ENCODE data around the gene POLA1.

The POLA1 gene

GRCh38 chrX:24886916-24887315, 193.2 kb downstream of the POLA1 start:
- no peak overlapping the region for H3K27ac ChIP-seq (ENCODE audit: insufficient read depth in 1 of 2, low read depth in 1 of 2, low read length in 2 of 2, poor library complexity in 1 of 2, severe bottlenecking in 2 of 2)
- 68% methylated on average over 3 of the region's 4 CpGs for WGBS (ENCODE audit: insufficient coverage)
- peaks cover 0 to 11% (median 3%) of the 10 kb centered on the region in 4 experiments for H3K36me3 ChIP-seq (ENCODE audit: control insufficient read depth in 4 of 4, insufficient read depth in 4 of 4, low read length in 3 of 4)
- peaks cover 0 to under 1% (median 0%) of the 10 kb centered on the region in 5 experiments for H3K27me3 ChIP-seq (replicated peaks in 2 of 5; ENCODE audit: control insufficient read depth in 4 of 5, insufficient read depth in 5 of 5, low read length in 4 of 5)
- no peak for DNase-seq
- ChIA-PET POLR2A (no interaction called here), CTCF (no interaction called here)
- H3K4me1 ChIP-seq (ENCODE audit: control extremely low read depth in 1 of 4, control insufficient read depth in 4 of 4, insufficient read depth in 4 of 4, low read length in 3 of 4): no peaks in the 10 kb centered on the region
- no peak overlapping the region for H3K4me3 ChIP-seq (ENCODE audit: control insufficient read depth in 1 of 7, extremely low read depth in 1 of 7, insufficient read depth in 4 of 7, low read depth in 2 of 7, low read length in 6 of 7)
- H3K9me3 ChIP-seq (ENCODE audit: control extremely low read depth in 1 of 5, control insufficient read depth in 4 of 5, insufficient read depth in 2 of 5, low read depth in 1 of 5, low read length in 4 of 5): no peaks in the 10 kb centered on the region

GRCh38 chrX:24890677-24891076, 197.0 kb downstream of the POLA1 start:
- ChIA-PET CTCF (no interaction called here), POLR2A (no interaction called here)
- peaks cover 0 to 3% (median 0%) of the 10 kb centered on the region in 5 experiments for H3K9me3 ChIP-seq (ENCODE audit: control extremely low read depth in 1 of 5, control insufficient read depth in 4 of 5, insufficient read depth in 2 of 5, low read depth in 1 of 5, low read length in 4 of 5)
- H3K27ac ChIP-seq (ENCODE audit: insufficient read depth in 1 of 2, low read depth in 1 of 2, low read length in 2 of 2, poor library complexity in 1 of 2, severe bottlenecking in 2 of 2): no peak overlapping the region
- no CpG with 5 or more reads among the region's 2 CpGs for WGBS (ENCODE audit: insufficient coverage)
- H3K4me3 ChIP-seq (ENCODE audit: control insufficient read depth in 1 of 7, extremely low read depth in 1 of 7, insufficient read depth in 4 of 7, low read depth in 2 of 7, low read length in 6 of 7): no peak overlapping the region
- DNase-seq: no peak
- no peaks in the 10 kb centered on the region for H3K4me1 ChIP-seq (ENCODE audit: control extremely low read depth in 1 of 4, control insufficient read depth in 4 of 4, insufficient read depth in 4 of 4, low read length in 3 of 4)
- no peaks in the 10 kb centered on the region for H3K27me3 ChIP-seq (replicated peaks in 2 of 5; ENCODE audit: control insufficient read depth in 4 of 5, insufficient read depth in 5 of 5, low read length in 4 of 5)
- peaks cover 0 to 11% (median 3%) of the 10 kb centered on the region in 4 experiments for H3K36me3 ChIP-seq (ENCODE audit: control insufficient read depth in 4 of 4, insufficient read depth in 4 of 4, low read length in 3 of 4)

- peaks cover 0 to 6% (median 0%) of the 10 kb centered on the region in 4 experiments for H3K36me3 ChIP-seq (ENCODE audit: control insufficient read depth in 4 of 4, insufficient read depth in 4 of 4, low read length in 3 of 4)
- H3K4me1 ChIP-seq (ENCODE audit: control extremely low read depth in 1 of 4, control insufficient read depth in 4 of 4, insufficient read depth in 4 of 4, low read length in 3 of 4): no peaks in the 10 kb centered on the region
- ChIA-PET POLR2A (no interaction called here), CTCF (no interaction called here)
- WGBS (ENCODE audit: insufficient coverage): 75% methylated on average over 6 of the region's 6 CpGs
- H3K4me3 ChIP-seq (ENCODE audit: control insufficient read depth in 1 of 7, extremely low read depth in 1 of 7, insufficient read depth in 4 of 7, low read depth in 2 of 7, low read length in 6 of 7): no peak overlapping the region
- no peaks in the 10 kb centered on the region for H3K9me3 ChIP-seq (ENCODE audit: control extremely low read depth in 1 of 5, control insufficient read depth in 4 of 5, insufficient read depth in 2 of 5, low read depth in 1 of 5, low read length in 4 of 5)
- DNase-seq: no peak
- H3K27me3 ChIP-seq (replicated peaks in 2 of 5; ENCODE audit: control insufficient read depth in 4 of 5, insufficient read depth in 5 of 5, low read length in 4 of 5): no peaks in the 10 kb centered on the region
- H3K27ac ChIP-seq (ENCODE audit: insufficient read depth in 1 of 2, low read depth in 1 of 2, low read length in 2 of 2, poor library complexity in 1 of 2, severe bottlenecking in 2 of 2): no peak overlapping the region
These were observed 205.7 kb downstream of the POLA1 start for GRCh38 chrX:24899391-24899790.

- H3K27me3 ChIP-seq (replicated peaks in 2 of 5; ENCODE audit: control insufficient read depth in 4 of 5, insufficient read depth in 5 of 5, low read length in 4 of 5): no peaks in the 10 kb centered on the region
- no peaks in the 10 kb centered on the region for H3K4me1 ChIP-seq (ENCODE audit: control extremely low read depth in 1 of 4, control insufficient read depth in 4 of 4, insufficient read depth in 4 of 4, low read length in 3 of 4)
- H3K36me3 ChIP-seq (ENCODE audit: control insufficient read depth in 4 of 4, insufficient read depth in 4 of 4, low read length in 3 of 4): peaks cover 0 to 6% (median 0%) of the 10 kb centered on the region in 4 experiments
- no CpG with 5 or more reads among the region's 1 CpG for WGBS (ENCODE audit: insufficient coverage)
- no peak overlapping the region for H3K27ac ChIP-seq (ENCODE audit: insufficient read depth in 1 of 2, low read depth in 1 of 2, low read length in 2 of 2, poor library complexity in 1 of 2, severe bottlenecking in 2 of 2)
- POLR2A ChIA-PET: no interaction called here
- no peaks in the 10 kb centered on the region for H3K9me3 ChIP-seq (ENCODE audit: control extremely low read depth in 1 of 5, control insufficient read depth in 4 of 5, insufficient read depth in 2 of 5, low read depth in 1 of 5, low read length in 4 of 5)
- no peak for DNase-seq
- CTCF ChIA-PET: no interaction called here
- H3K4me3 ChIP-seq (ENCODE audit: control insufficient read depth in 1 of 7, extremely low read depth in 1 of 7, insufficient read depth in 4 of 7, low read depth in 2 of 7, low read length in 6 of 7): no peak overlapping the region
These were observed 206.5 kb downstream of the POLA1 start for GRCh38 chrX:24900234-24900633.

- ChIA-PET CTCF (no interaction called here), POLR2A (no interaction called here)
- Histone ChIP-seq H3K4me3 (ENCODE audit: control insufficient read depth in 1 of 7, extremely low read depth in 1 of 7, insufficient read depth in 4 of 7, low read depth in 2 of 7, low read length in 6 of 7) (no peak overlapping the region), H3K27ac (ENCODE audit: insufficient read depth in 1 of 2, low read depth in 1 of 2, low read length in 2 of 2, poor library complexity in 1 of 2, severe bottlenecking in 2 of 2) (no peak overlapping the region), H3K4me1 (ENCODE audit: control extremely low read depth in 1 of 4, control insufficient read depth in 4 of 4, insufficient read depth in 4 of 4, low read length in 3 of 4) (no peaks in the 10 kb centered on the region), H3K9me3 (ENCODE audit: control extremely low read depth in 1 of 5, control insufficient read depth in 4 of 5, insufficient read depth in 2 of 5, low read depth in 1 of 5, low read length in 4 of 5) (no peaks in the 10 kb centered on the region), H3K27me3 (replicated peaks in 2 of 5; ENCODE audit: control insufficient read depth in 4 of 5, insufficient read depth in 5 of 5, low read length in 4 of 5) (no peaks in the 10 kb centered on the region), H3K36me3 (ENCODE audit: control insufficient read depth in 4 of 4, insufficient read depth in 4 of 4, low read length in 3 of 4) (peaks cover 0 to 3% (median 0%) of the 10 kb centered on the region in 4 experiments)
- 83% methylated on average over 5 of the region's 5 CpGs for WGBS (ENCODE audit: insufficient coverage)
- DNase-seq: no peak
These were observed 209.1 kb downstream of the POLA1 start for GRCh38 chrX:24902806-24903205.

GRCh38 chrX:24918715-24919114, 225.0 kb downstream of the POLA1 start:
- POLR2A ChIA-PET: no interaction called here
- WGBS (ENCODE audit: insufficient coverage): 82% methylated on average over 3 of the region's 3 CpGs
- H3K4me3 ChIP-seq (ENCODE audit: control insufficient read depth in 1 of 7, extremely low read depth in 1 of 7, insufficient read depth in 4 of 7, low read depth in 2 of 7, low read length in 6 of 7): no peak overlapping the region
- H3K4me1 ChIP-seq (ENCODE audit: control extremely low read depth in 1 of 4, control insufficient read depth in 4 of 4, insufficient read depth in 4 of 4, low read length in 3 of 4): no peaks in the 10 kb centered on the region
- CTCF ChIA-PET: no interaction called here
- no peaks in the 10 kb centered on the region for H3K27me3 ChIP-seq (replicated peaks in 2 of 5; ENCODE audit: control insufficient read depth in 4 of 5, insufficient read depth in 5 of 5, low read length in 4 of 5)
- DNase-seq: no peak
- H3K36me3 ChIP-seq (ENCODE audit: control insufficient read depth in 4 of 4, insufficient read depth in 4 of 4, low read length in 3 of 4): no peaks in the 10 kb centered on the region
- no peak overlapping the region for H3K27ac ChIP-seq (ENCODE audit: insufficient read depth in 1 of 2, low read depth in 1 of 2, low read length in 2 of 2, poor library complexity in 1 of 2, severe bottlenecking in 2 of 2)
- no peaks in the 10 kb centered on the region for H3K9me3 ChIP-seq (ENCODE audit: control extremely low read depth in 1 of 5, control insufficient read depth in 4 of 5, insufficient read depth in 2 of 5, low read depth in 1 of 5, low read length in 4 of 5)

GRCh38 chrX:24920769-24921168, 227.1 kb downstream of the POLA1 start:
- Histone ChIP-seq H3K4me3 (ENCODE audit: control insufficient read depth in 1 of 7, extremely low read depth in 1 of 7, insufficient read depth in 4 of 7, low read depth in 2 of 7, low read length in 6 of 7) (no peak overlapping the region), H3K4me1 (ENCODE audit: control extremely low read depth in 1 of 4, control insufficient read depth in 4 of 4, insufficient read depth in 4 of 4, low read length in 3 of 4) (peaks cover 0 to 1% (median 0%) of the 10 kb centered on the region in 4 experiments), H3K36me3 (ENCODE audit: control insufficient read depth in 4 of 4, insufficient read depth in 4 of 4, low read length in 3 of 4) (no peaks in the 10 kb centered on the region), H3K27me3 (replicated peaks in 2 of 5; ENCODE audit: control insufficient read depth in 4 of 5, insufficient read depth in 5 of 5, low read length in 4 of 5) (no peaks in the 10 kb centered on the region), H3K27ac (ENCODE audit: insufficient read depth in 1 of 2, low read depth in 1 of 2, low read length in 2 of 2, poor library complexity in 1 of 2, severe bottlenecking in 2 of 2) (no peak overlapping the region), H3K9me3 (ENCODE audit: control extremely low read depth in 1 of 5, control insufficient read depth in 4 of 5, insufficient read depth in 2 of 5, low read depth in 1 of 5, low read length in 4 of 5) (no peaks in the 10 kb centered on the region)
- ChIA-PET CTCF (no interaction called here), POLR2A (no interaction called here)
- DNase-seq: no peak
- no CpG with 5 or more reads among the region's 3 CpGs for WGBS (ENCODE audit: insufficient coverage)

Measured in common myeloid progenitor, CD34-positive (primary cell).